ENCODE measurements around the gene NR2C2.

Gene NR2C2

GRCh38 chr3:15065550-15066007 is 118.2 kb downstream of the NR2C2 start:
- DNase-seq, result no peak

GRCh38 chr3:15066467-15066866 is 119.1 kb downstream of the NR2C2 start:
- DNase-seq, result no peak

- no peak for DNase-seq
Measured at GRCh38 chr3:15069441-15069840, 122.1 kb downstream of the NR2C2 start.

GRCh38 chr3:15071699-15072098 is 124.3 kb downstream of the NR2C2 start:
- DNase-seq, result no peak

GRCh38 chr3:15074500-15074899 is 127.1 kb downstream of the NR2C2 start:
- DNase-seq, result no peak

GRCh38 chr3:15079091-15079490 is 131.7 kb downstream of the NR2C2 start:
- no peak for DNase-seq

- DNase-seq, result no peak
Measured at GRCh38 chr3:15081960-15082664, 134.7 kb downstream of the NR2C2 start.

GRCh38 chr3:15083252-15083651 is 135.9 kb downstream of the NR2C2 start:
- no peak for DNase-seq

GRCh38 chr3:15086263-15086662 is 138.9 kb downstream of the NR2C2 start:
- no peak for DNase-seq

GRCh38 chr3:15086699-15087098 is 139.3 kb downstream of the NR2C2 start:
- DNase-seq, result no peak

GRCh38 chr3:15089201-15089600 is 141.8 kb downstream of the NR2C2 start:
- DNase-seq, result no peak

- DNase-seq, result no peak
Measured at GRCh38 chr3:15091575-15091974, 144.2 kb downstream of the NR2C2 start.

- DNase-seq, result no peak
Measured at GRCh38 chr3:15092686-15093085, 145.3 kb downstream of the NR2C2 start.

GRCh38 chr3:15094187-15094875 is 146.9 kb downstream of the NR2C2 start:
- DNase-seq, result no peak

GRCh38 chr3:15096046-15096445 is 148.7 kb downstream of the NR2C2 start:
- DNase-seq, result no peak

- DNase-seq, result peak; percentile 17
Measured at GRCh38 chr3:15097891-15098290, 150.5 kb downstream of the NR2C2 start.
